ACC112 (cell line): ENCODE results near the gene RFPL2.

Experiments
- H2AFZ ChIP-seq: fragments of 200-600 bp; sonication (generic); one replicate; pipeline ENCODE4 v1.6.0; 2017; ENCODE audit warnings: antibody characterized with exemption, low read length; ENCODE audit not compliant: unreplicated experiment
- H3K27ac ChIP-seq: fragments of 200-600 bp; sonication (generic); 2 replicates; pipeline ENCODE4 v1.5.1; 2014; ENCODE audit warnings: low read depth, mild to moderate bottlenecking, antibody characterized with exemption, low read length, moderate library complexity
- H3K27me3 ChIP-seq: fragments of 200-600 bp; sonication (generic); 2 replicates; pipeline ENCODE4 v1.6.1; 2014; ENCODE audit warnings: mild to moderate bottlenecking, antibody characterized with exemption, low read length, moderate library complexity, mixed read lengths; ENCODE audit not compliant: insufficient read depth
- H3K36me3 ChIP-seq: fragments of 200-600 bp; sonication (generic); 2 replicates; pipeline ENCODE4 v1.6.1; 2016; ENCODE audit warnings: mild to moderate bottlenecking, antibody characterized with exemption, low read length, moderate library complexity, mixed read lengths; ENCODE audit not compliant: insufficient read depth
- H3K4me1 ChIP-seq: fragments of 200-600 bp; sonication (generic); one replicate; pipeline ENCODE4 v1.6.1; 2016; ENCODE audit warnings: low read length, mixed read lengths; ENCODE audit not compliant: insufficient read depth, unreplicated experiment, control insufficient read depth
- H3K4me3 ChIP-seq: fragments of 200-600 bp; sonication (generic); 2 replicates; pipeline ENCODE4 v1.5.1; 2014; ENCODE audit warnings: mild to moderate bottlenecking, low read depth, low read length
- H3K79me2 ChIP-seq: fragments of 200-600 bp; sonication (generic); one replicate; pipeline ENCODE4 v1.6.0; 2016; ENCODE audit warnings: low read length; ENCODE audit not compliant: control insufficient read depth, unreplicated experiment, insufficient read depth

Gene RFPL2

GRCh38 chr22:32204856-32205722 is at the start of gene RFPL2:
Gene RFPL2, minus strand, starts transcription at chr22:32205073. Its CDS starts 2,622 bp downstream, at chr22:32202451.
- Histone ChIP-seq H3K27ac (no peak within 1 kb of the TSS), H3K79me2 (no peaks in the 10 kb centered on the region), H3K4me3 (no peak within 1 kb of the TSS), H3K36me3 (no peaks in the 10 kb centered on the region), H2AFZ (no peak within 1 kb of the TSS), H3K4me1 (no peaks in the 10 kb centered on the region), H3K27me3 (peaks cover 5% of the 10 kb centered on the region; the same call in 1 of the 2 replicates)

DNA sequence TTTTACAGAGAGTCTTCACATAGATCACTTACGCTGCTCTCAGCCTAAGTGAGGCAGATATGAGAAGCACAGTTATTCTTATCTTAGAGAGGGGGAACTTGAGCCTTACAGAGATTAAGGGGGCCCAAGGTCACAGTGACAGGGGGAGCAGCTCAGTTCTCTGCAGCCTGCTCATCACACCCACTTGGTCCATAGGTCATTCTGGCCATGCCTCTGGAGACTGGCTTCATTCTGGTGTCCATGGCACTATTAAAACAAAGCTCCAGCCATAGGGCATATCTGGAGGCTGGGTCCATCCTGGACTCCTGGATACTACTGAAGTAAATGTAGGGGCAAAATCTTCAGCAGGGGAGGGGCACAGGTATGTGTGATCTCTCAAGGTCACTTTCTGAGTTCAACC is 44.4 kb upstream of the RFPL2 start:
- Histone ChIP-seq H3K79me2 (no peaks in the 10 kb centered on the region), H3K36me3 (no peaks in the 10 kb centered on the region), H3K4me3 (no peak overlapping the region), H3K27ac (no peak overlapping the region), H3K27me3 (peaks cover 30% of the 10 kb centered on the region), H3K4me1 (no peaks in the 10 kb centered on the region), H2AFZ (no peak overlapping the region)

- Histone ChIP-seq H3K27me3 (peaks cover 30% of the 10 kb centered on the region), H2AFZ (no peak overlapping the region), H3K4me1 (no peaks in the 10 kb centered on the region), H3K27ac (no peak overlapping the region), H3K36me3 (no peaks in the 10 kb centered on the region), H3K79me2 (no peaks in the 10 kb centered on the region), H3K4me3 (no peak overlapping the region)
Measured at GRCh38 chr22:32248276-32248675, 43.4 kb upstream of the RFPL2 start.

DNA sequence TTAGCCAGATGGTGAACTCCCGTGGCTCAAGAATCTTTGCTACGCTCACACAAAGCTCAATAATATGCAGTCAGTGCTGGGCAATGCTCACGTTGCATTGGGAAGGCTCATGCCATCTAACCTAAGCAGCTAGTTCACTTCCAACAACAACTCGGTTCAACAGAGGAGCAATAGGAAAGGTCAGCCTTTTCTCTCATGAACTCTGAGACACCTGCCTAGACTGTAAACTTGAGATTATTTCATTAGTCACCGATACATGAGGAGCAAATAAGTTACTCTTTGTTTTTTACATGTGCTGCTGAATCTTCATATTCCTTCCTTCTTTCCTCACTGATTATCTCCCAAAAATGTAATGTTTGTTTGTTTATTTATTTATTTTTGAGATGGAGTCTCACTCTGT is 41.3 kb upstream of the RFPL2 start:
- Histone ChIP-seq H3K36me3 (no peaks in the 10 kb centered on the region), H3K27ac (no peak overlapping the region), H3K4me3 (no peak overlapping the region), H3K27me3 (peaks cover 23% of the 10 kb centered on the region), H3K4me1 (no peaks in the 10 kb centered on the region), H3K79me2 (no peaks in the 10 kb centered on the region), H2AFZ (no peak overlapping the region)

- H3K79me2 ChIP-seq: no peaks in the 10 kb centered on the region
- H3K4me3 ChIP-seq: no peak overlapping the region
- no peaks in the 10 kb centered on the region for H3K36me3 ChIP-seq
- no peak overlapping the region for H3K27ac ChIP-seq
- H2AFZ ChIP-seq: no peak overlapping the region
- H3K27me3 ChIP-seq: peaks cover 23% of the 10 kb centered on the region
- no peaks in the 10 kb centered on the region for H3K4me1 ChIP-seq
Measured at GRCh38 chr22:32245042-32245441, 40.2 kb upstream of the RFPL2 start.

DNA sequence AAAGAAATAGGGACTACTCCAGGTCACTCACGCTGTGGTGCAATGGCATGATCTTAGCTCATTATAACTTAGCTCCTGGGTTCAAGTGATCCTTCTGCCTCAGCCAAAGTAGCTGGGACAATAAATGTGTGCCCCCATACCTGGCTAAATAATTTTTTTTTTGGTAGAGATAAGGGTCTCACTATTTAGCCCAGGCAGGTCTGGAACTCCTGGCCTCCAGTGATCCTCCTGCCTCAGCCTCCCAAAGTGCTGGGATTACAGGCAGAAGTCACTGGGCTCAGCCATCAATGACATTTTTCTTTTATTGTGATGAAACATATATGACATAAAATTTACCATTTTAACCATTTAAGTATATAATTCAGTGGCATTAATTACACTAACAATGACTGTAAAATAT is 39.7 kb upstream of the RFPL2 start:
- Histone ChIP-seq H3K27me3 (peaks cover 23% of the 10 kb centered on the region), H3K36me3 (no peaks in the 10 kb centered on the region), H3K27ac (no peak overlapping the region), H3K79me2 (no peaks in the 10 kb centered on the region), H3K4me3 (no peak overlapping the region), H3K4me1 (no peaks in the 10 kb centered on the region), H2AFZ (no peak overlapping the region)

GRCh38 chr22:32240461-32240860 is 35.6 kb upstream of the RFPL2 start:
- Histone ChIP-seq H3K4me3 (no peak overlapping the region), H3K36me3 (no peaks in the 10 kb centered on the region), H3K27me3 (peaks cover 17% of the 10 kb centered on the region), H2AFZ (no peak overlapping the region), H3K27ac (no peak overlapping the region), H3K79me2 (no peaks in the 10 kb centered on the region), H3K4me1 (no peaks in the 10 kb centered on the region)

GRCh38 chr22:32237906-32238305 is 33.0 kb upstream of the RFPL2 start:
- no peak overlapping the region for H3K27ac ChIP-seq
- no peak overlapping the region for H2AFZ ChIP-seq
- no peaks in the 10 kb centered on the region for H3K36me3 ChIP-seq
- no peaks in the 10 kb centered on the region for H3K4me1 ChIP-seq
- H3K27me3 ChIP-seq: peaks cover 30% of the 10 kb centered on the region
- no peak overlapping the region for H3K4me3 ChIP-seq
- no peaks in the 10 kb centered on the region for H3K79me2 ChIP-seq

DNA sequence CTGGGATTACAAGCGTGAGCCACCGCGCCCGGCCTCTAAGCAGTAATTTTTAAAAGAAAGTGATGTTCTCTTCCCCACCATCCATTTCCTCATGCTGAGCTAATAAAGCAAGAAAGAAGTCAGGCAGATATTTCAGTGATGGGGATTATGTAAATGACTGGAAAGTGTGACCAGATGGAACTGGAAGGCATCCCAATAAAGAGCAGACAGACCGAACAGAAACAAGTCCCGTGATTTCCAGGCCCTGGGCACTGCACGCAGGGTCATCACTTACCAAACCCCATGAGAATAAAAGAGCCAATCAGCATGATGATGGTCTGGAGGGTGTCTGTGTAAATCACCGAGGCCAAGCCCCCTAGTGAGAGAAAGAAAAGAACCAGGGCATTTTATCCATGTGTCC is 32.1 kb upstream of the RFPL2 start:
- Histone ChIP-seq H3K36me3 (no peaks in the 10 kb centered on the region), H2AFZ (no peak overlapping the region), H3K79me2 (no peaks in the 10 kb centered on the region), H3K4me1 (no peaks in the 10 kb centered on the region), H3K4me3 (no peak overlapping the region), H3K27me3 (peaks cover 39% of the 10 kb centered on the region), H3K27ac (no peak overlapping the region)

GRCh38 chr22:32233091-32233490 is 28.2 kb upstream of the RFPL2 start:
- Histone ChIP-seq H3K4me1 (no peaks in the 10 kb centered on the region), H3K79me2 (no peaks in the 10 kb centered on the region), H3K27me3 (peaks cover 50% of the 10 kb centered on the region), H2AFZ (no peak overlapping the region), H3K4me3 (no peak overlapping the region), H3K27ac (no peak overlapping the region), H3K36me3 (no peaks in the 10 kb centered on the region)

DNA sequence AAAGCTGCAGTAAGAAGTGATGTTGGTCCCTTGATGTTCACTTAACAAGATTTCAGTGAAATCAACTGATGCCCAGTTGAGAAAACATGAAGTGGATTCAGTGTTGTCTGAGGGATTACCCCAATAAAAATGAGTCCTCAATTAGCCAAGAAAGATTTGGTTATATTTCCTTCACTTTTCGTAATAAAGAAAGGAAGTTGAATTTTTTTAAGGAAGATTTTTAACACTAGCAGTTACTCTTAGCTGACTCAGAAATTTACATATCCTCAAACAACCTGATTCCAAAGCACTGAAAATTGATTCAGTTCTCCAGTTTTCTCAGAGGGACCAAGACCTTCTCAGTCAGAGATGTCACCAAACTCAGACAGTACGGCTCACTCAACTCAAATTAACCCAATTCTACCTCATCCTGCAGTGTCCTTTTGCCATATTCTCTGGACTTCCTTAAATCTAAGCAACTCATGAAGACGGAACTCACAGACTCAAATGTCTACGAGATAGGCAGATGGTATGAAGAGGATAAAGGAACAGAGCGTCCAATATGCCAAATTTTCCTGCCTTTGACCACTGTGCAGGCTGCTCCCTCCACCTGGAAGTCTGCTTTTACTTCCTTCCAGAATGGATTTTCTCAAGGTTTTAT is 27.4 kb upstream of the RFPL2 start:
- H3K4me3 ChIP-seq: no peak overlapping the region
- peaks cover 44% of the 10 kb centered on the region; the same call in 1 of the 2 replicates for H3K27me3 ChIP-seq
- no peak overlapping the region for H3K27ac ChIP-seq
- H3K36me3 ChIP-seq: no peaks in the 10 kb centered on the region
- no peaks in the 10 kb centered on the region for H3K4me1 ChIP-seq
- no peaks in the 10 kb centered on the region for H3K79me2 ChIP-seq
- no peak overlapping the region for H2AFZ ChIP-seq
